MG63 (cell line): ENCODE results near the gene CDYL2. TPM values are rescaled to one million over a fixed set of nuclear protein-coding genes. Genes with fewer than 3 reads are reported as not detected.
A peak's percentile ranks its signal among the peaks of the same experiment; 100 is the strongest.
"Not testable (repeated sequence)": the region's sequence is repeated elsewhere in the genome, so short reads cannot be mapped to it uniquely, and the experiment has no call there.

Experiments
- DNase-seq: peaks from one replicate; pipeline ENCODE4 v3.0.0-alpha.2; 2020
- H3K27me3 ChIP-seq: fragments of 250-450 bp; sonication (Bioruptor Pico); 2 replicates; pipeline ENCODE4 v1.5.1; 2020; ENCODE audit warnings: mild to moderate bottlenecking, moderate library complexity
- H3K36me3 ChIP-seq: fragments of 250-450 bp; sonication (Bioruptor Pico); 2 replicates; pipeline ENCODE4 v1.5.1; 2020; ENCODE audit warnings: mild to moderate bottlenecking, moderate library complexity
- H3K4me3 ChIP-seq: fragments of 250-450 bp; sonication (Bioruptor Pico); 2 replicates; pipeline ENCODE4 v1.5.1; 2020; ENCODE audit warnings: mild to moderate bottlenecking, moderate library complexity
- H3K9me3 ChIP-seq: fragments of 250-450 bp; sonication (Bioruptor Pico); 2 replicates; pipeline ENCODE4 v1.5.1; 2020; ENCODE audit warnings: mild to moderate bottlenecking, moderate library complexity
- total RNA-seq: library from RNA; depleted of rRNA; stranded (reverse); fragments of >200 nt; shearing (Covaris generic); gene quantifications from 2 replicates; pipeline ENCODE4 v1.2.3, GENCODE V29; 2014; ENCODE audit warnings: low replicate concordance

Gene CDYL2
- total RNA-seq, 1 experiment from 2014 or later: 0.56 TPM

DNA sequence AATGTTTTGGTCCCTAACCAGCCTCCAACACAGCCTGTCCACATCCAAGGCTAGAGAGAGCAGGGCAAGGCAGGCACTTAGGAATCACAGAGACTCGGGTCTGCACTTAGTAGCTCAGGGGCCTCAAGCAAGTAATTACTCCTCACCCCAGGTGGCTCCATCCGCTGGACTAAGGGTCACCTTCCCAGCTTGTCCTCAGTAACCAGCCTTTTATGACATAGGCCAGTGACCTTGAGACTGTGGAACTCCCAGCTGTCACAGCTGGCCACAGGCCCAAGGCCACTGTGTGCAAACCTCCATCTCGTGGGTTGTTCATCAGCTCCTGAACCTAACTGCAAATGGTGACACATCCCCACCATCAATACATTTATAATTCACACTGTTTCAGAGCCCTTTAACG is 68.6 kb downstream of the CDYL2 start:
- H3K27me3 ChIP-seq: no peaks in the 10 kb centered on the region
- H3K9me3 ChIP-seq: no peaks in the 10 kb centered on the region
- H3K36me3 ChIP-seq: no peaks in the 10 kb centered on the region
- H3K4me3 ChIP-seq: no peak overlapping the region
- no peak for DNase-seq

DNA sequence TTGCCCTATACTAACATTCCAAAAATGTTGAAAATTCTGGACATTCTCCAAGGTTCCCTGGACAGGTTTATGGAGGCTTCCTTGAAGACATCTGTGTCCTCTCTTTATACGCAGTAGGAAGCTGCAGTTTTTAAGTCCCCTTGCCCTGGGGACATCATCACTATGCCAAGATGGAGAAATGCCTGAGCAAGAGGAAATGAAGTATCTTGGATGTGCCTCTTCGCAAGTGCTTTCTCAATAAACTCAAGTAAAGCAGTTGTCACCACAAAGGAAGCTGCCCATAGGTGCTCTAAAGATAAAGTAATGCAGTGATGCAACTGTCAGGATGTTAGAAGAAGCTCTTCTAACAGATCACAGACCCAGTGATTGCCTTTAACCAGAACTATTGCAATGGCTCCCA is 71.0 kb downstream of the CDYL2 start:
- H3K36me3 ChIP-seq: no peaks in the 10 kb centered on the region
- no peaks in the 10 kb centered on the region for H3K27me3 ChIP-seq
- DNase-seq: no peak
- no peaks in the 10 kb centered on the region for H3K9me3 ChIP-seq
- no peak overlapping the region for H3K4me3 ChIP-seq

DNA sequence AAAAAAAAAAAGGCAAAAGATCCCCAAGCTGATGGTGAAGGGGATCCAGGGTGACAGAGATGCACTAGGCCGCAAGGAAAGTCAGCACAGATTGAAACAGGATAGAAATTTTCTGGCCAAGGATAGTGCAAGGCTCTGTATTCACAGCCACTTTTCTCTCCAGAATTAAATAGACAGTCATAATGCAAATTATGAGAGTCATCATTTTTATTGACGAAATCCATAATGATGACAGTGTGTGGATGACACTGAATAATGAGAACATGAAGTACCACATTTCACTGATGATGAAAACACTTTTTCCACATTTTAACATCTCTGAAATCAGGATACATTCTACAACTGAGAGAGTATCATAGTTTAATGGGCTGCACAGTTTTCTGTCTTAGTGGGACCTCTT is 72.5 kb downstream of the CDYL2 start:
- Histone ChIP-seq H3K4me3 (no peak overlapping the region), H3K27me3 (no peaks in the 10 kb centered on the region), H3K9me3 (no peaks in the 10 kb centered on the region), H3K36me3 (no peaks in the 10 kb centered on the region)
- no peak for DNase-seq

GRCh38 chr16:80727066-80727763 is 77.2 kb downstream of the CDYL2 start:
- H3K4me3 ChIP-seq, H3K27me3 ChIP-seq, DNase-seq, H3K36me3 ChIP-seq, H3K9me3 ChIP-seq: not testable (repeated sequence)

GRCh38 chr16:80725566-80726162 is 78.7 kb downstream of the CDYL2 start:
- Histone ChIP-seq H3K27me3 (no peaks in the 10 kb centered on the region), H3K36me3 (no peaks in the 10 kb centered on the region), H3K4me3 (no peak overlapping the region), H3K9me3 (no peaks in the 10 kb centered on the region)
- peak; percentile 1 for DNase-seq

GRCh38 chr16:80723981-80724380 is 80.4 kb downstream of the CDYL2 start:
- Histone ChIP-seq H3K4me3 (no peak overlapping the region), H3K9me3 (no peaks in the 10 kb centered on the region), H3K36me3 (no peaks in the 10 kb centered on the region), H3K27me3 (no peaks in the 10 kb centered on the region)
- DNase-seq: no peak

GRCh38 chr16:80723091-80723490 is 81.3 kb downstream of the CDYL2 start:
- H3K4me3 ChIP-seq: no peak overlapping the region
- no peaks in the 10 kb centered on the region for H3K9me3 ChIP-seq
- H3K36me3 ChIP-seq: no peaks in the 10 kb centered on the region
- H3K27me3 ChIP-seq: no peaks in the 10 kb centered on the region
- DNase-seq: no peak

DNA sequence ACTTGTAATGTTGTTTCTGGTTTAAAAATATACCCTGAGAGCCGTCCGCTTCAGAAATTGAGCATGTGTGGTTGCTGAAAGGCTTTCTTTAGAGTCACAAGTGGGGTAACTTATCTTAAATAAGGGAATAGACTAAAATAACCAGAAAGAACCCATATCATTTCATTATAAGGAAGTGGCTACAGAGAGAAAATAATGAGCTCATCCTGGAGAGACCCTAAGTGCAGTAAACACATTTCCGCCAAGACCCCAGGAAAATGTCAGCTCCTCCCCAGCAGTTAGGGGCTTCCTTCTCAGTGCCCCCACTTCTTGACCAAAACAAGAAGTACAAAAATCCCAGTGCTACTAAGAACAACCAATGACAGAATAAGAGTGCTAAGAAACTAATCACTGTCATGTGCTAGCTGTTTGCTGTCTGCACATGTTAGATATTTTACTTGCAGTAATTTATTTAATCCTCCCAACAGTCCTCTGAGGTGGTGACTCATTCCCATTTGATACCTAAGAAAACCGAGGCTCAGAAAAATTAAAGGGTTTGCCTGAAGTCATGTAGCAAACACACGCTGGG is 83.5 kb downstream of the CDYL2 start:
- Histone ChIP-seq H3K4me3 (no peak overlapping the region), H3K36me3 (no peaks in the 10 kb centered on the region), H3K27me3 (no peaks in the 10 kb centered on the region), H3K9me3 (no peaks in the 10 kb centered on the region)
- no peak for DNase-seq

DNA sequence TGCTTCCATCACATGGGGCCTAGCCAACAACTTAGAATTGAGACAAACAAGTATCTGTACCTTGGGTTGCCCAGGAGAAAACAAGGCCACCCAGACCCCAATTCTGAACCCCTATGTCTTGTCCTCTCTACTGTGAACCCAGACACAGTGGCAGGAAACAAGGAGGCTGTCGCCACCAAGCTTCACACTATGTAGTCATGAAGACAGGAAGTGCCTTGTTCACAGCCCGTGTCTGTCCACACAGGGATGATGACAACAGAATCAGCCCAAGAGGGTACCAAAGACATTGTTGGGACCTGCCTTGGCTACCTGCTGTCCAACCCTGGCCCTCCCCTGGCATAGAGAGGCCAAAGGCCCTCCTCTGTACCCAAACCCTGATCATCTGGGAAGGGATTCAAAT is 84.8 kb downstream of the CDYL2 start:
- Histone ChIP-seq H3K36me3 (no peaks in the 10 kb centered on the region), H3K4me3 (no peak overlapping the region), H3K27me3 (no peaks in the 10 kb centered on the region), H3K9me3 (no peaks in the 10 kb centered on the region)
- no peak for DNase-seq

- Histone ChIP-seq H3K36me3 (no peaks in the 10 kb centered on the region), H3K9me3 (no peaks in the 10 kb centered on the region), H3K4me3 (no peak overlapping the region), H3K27me3 (no peaks in the 10 kb centered on the region)
- no peak for DNase-seq
Measured at GRCh38 chr16:80718480-80719220, 85.7 kb downstream of the CDYL2 start.

DNA sequence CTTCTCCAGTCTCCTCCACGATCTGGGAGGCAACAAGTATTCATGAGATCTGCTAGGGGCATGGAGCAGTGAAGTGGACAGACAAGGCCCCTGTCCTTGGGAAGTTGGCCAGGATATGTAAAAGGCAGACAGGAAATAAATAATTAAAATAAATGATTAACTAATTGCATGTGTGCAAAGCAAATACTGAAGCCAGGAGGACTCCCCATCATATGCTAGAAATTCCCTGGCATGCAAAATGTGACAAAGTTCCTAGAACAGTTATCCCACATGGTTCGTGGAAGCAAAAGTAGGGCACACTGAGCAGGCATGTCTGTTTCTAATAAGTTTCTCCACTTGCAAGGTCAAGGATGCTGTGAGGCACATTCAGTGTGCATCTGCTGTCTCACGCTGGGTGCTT is 86.8 kb downstream of the CDYL2 start:
- DNase-seq: no peak

GRCh38 chr16:80716564-80717139 is 87.7 kb downstream of the CDYL2 start:
- no peak for DNase-seq
- no peaks in the 10 kb centered on the region for H3K36me3 ChIP-seq
- no peaks in the 10 kb centered on the region for H3K9me3 ChIP-seq
- no peak overlapping the region for H3K4me3 ChIP-seq
- no peaks in the 10 kb centered on the region for H3K27me3 ChIP-seq

More for the DNA sequence above, 86.8 kb downstream of the CDYL2 start:
- no peaks in the 10 kb centered on the region for H3K36me3 ChIP-seq
- no peaks in the 10 kb centered on the region for H3K9me3 ChIP-seq
- no peaks in the 10 kb centered on the region for H3K27me3 ChIP-seq
- H3K4me3 ChIP-seq: no peak overlapping the region

DNA sequence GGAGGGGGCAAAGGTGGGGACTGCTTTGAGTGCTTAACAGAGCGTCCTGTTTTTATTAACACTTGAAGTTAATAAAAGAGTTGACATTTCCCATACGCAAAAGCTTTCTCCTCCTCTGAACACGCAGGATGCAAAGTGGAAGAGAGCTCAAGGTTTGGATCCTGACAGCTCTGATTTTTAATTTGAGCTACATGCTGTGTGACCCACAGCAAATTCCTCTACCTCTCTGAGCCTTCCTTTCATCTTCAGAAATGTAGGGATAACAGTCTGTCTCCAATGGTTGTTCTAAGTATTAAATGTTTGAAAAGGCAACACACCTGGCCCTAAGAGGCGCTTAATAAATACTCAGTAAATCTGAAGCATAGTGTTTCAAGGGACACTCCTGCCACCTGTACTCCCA is 93.0 kb downstream of the CDYL2 start:
- DNase-seq: no peak
- no peaks in the 10 kb centered on the region for H3K27me3 ChIP-seq
- H3K4me3 ChIP-seq: no peak overlapping the region
- H3K9me3 ChIP-seq: no peaks in the 10 kb centered on the region
- no peaks in the 10 kb centered on the region for H3K36me3 ChIP-seq

DNA sequence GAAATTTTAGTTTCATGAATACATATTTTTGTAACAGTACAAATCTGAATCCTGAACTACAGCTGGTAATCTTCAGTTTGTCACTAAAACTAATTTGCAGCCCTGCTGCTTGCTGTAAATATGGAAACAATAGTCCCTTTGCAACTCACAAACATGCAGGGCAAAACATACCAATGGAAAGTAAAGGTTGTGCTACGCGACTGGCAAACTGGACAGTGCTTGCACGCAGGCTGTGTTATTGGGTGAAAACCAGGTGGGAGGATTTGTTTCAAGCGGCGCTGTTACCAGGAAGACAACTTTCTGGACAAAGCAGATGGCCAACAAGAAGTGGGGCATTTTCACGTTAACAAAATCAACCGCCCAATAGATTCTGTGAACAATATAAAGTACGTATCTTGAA is 93.5 kb downstream of the CDYL2 start:
- DNase-seq: no peak
- Histone ChIP-seq H3K4me3 (no peak overlapping the region), H3K36me3 (no peaks in the 10 kb centered on the region), H3K27me3 (no peaks in the 10 kb centered on the region), H3K9me3 (no peaks in the 10 kb centered on the region)

DNA sequence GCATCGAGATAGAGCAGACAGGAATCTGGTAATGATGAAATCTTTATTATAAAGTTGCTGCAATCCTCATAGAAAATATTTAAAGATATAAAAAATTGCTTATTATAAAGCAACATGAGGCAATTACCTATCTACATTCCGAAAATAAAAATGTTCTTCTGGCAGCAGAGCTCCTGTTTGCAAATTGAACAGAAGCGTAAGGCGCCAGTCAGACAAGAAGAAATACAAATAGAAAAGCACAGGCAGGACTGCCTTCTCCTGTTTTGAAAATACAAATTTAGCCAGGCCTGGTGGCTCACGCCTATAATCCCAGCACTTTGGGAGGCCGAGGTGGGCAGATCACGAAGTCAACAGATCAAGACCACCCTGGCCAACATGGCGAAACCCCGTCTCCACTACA is 95.6 kb downstream of the CDYL2 start:
- no peaks in the 10 kb centered on the region for H3K27me3 ChIP-seq

GRCh38 chr16:80707686-80708085 is 96.7 kb downstream of the CDYL2 start:
- H3K27me3 ChIP-seq: no peaks in the 10 kb centered on the region
- no peak for DNase-seq
- H3K9me3 ChIP-seq: no peaks in the 10 kb centered on the region
- H3K4me3 ChIP-seq: no peak overlapping the region
- no peaks in the 10 kb centered on the region for H3K36me3 ChIP-seq

More for the DNA sequence above, 95.6 kb downstream of the CDYL2 start:
- DNase-seq: no peak
- Histone ChIP-seq H3K4me3 (no peak overlapping the region), H3K36me3 (no peaks in the 10 kb centered on the region), H3K9me3 (no peaks in the 10 kb centered on the region)

- no peaks in the 10 kb centered on the region for H3K36me3 ChIP-seq
- H3K9me3 ChIP-seq: no peaks in the 10 kb centered on the region
- DNase-seq: no peak
- H3K4me3 ChIP-seq: no peak overlapping the region
- H3K27me3 ChIP-seq: no peaks in the 10 kb centered on the region
Measured at GRCh38 chr16:80705596-80705995, 98.8 kb downstream of the CDYL2 start.
